ENCODE results near the gene GRID1.

- TF ChIP-seq CTCF (IDR thresholded peaks at IDR 0.05) (no peak), POLR2AphosphoS5 (IDR thresholded peaks at IDR 0.05) (no peak), POLR2A (IDR thresholded peaks at IDR 0.05) (no peak)
Observed at GRCh38 chr10:86310702-86311101, 55.9 kb downstream of the GRID1 start.
